Amniotic epithelial cell (primary cell): Measurements from ENCODE around the gene TDRD12.
A peak's percentile ranks its signal among the peaks of the same experiment; 100 is the strongest.
"Not testable (repeated sequence)": the region's sequence is repeated elsewhere in the genome, so short reads cannot be mapped to it uniquely, and the experiment has no call there.

Source experiments
- DNase-seq: peaks from one replicate; pipeline ENCODE4 v3.0.0-alpha.2; 2010; ENCODE audit warnings: low read depth

Gene TDRD12

DNA sequence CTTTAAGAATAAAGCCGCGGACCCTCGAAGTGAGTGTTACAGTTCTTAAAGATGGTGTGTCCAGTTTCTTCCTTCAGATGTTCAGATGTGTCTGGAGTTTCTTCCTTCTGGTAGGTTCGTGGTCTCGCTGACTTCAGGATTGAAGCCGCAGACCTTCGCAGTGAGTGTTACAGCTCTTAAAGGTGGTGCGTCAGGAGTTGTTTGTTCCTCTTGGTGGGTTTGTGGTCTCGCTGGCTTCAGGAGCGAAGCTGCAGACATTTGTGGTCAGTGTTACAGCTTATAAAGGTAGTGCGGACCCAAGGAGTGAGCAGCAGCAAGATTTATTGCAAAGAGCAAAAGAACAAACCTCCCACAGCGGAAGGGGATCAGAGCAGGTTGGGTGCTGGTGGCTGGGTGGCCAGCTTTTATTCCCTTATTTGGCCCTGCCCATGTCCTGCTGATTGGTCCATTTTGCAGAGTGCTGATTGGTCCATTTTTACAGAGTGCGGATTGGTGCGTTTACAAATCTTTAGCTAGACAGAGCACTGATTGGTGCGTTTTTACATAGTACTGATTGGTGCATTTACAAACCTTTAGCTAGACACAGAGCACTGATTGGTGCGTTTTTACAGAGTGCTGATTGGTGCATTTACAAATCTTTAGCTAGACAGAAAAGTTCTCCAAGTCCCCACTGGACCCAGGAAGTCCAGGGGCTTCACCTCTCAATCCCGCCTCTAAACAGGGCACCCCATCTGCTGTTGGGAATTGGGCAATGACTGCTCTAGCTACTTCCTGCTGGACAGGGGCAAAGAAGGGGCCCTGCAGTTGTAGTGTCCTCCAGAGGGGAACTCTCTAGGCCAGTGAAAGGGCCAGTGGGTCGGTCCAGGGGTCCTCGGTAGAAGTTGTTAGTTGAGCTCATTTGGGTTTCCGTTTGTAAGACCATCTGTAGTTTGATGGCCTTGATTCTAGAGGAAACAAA, 26.1 kb upstream of the TDRD12 start:
- not testable (repeated sequence) for DNase-seq

DNA sequence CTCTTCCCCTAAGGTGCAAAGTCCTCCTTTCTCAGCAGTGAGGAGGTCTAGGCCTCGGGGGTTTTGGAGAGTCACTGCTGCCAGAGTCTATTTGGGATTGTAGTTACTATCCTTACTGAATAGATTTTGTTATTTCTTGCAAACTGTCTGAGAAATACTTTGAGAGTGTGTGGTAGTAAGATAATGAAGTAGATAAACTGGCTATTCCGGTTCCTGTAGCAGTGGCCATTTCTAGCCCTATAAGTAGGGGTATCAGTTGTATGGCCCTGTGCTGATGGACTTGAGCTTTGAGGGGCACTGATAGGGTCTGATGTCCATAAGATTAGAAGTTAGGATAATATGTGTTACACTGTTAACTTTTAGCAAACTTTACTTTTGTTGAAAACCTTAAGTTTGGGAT, 25.3 kb upstream of the TDRD12 start:
- not testable (repeated sequence) for DNase-seq

GRCh38 chr19:32694851-32695250, 24.7 kb upstream of the TDRD12 start:
- DNase-seq = not testable (repeated sequence)

DNA sequence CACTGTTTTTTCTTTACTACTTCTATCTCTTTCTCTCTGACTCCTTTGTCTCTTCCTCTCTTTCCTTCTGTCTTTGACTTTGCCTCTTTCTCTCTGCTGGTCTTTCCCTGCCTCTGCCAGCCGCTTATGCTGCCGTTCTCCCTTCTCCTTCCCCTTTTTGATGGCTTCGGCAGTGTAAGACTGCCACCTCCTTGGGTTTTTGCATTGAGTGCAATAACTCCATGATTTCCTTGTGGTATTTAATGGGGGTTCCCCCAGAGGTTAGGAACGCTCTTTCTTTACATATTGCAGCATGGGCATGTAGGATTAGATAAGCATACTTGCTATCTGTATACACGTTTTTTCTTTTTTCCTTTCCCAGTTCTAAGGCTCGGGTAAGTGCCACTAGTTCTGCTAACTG, 24.1 kb upstream of the TDRD12 start:
- not testable (repeated sequence) for DNase-seq

- DNase-seq = not testable (repeated sequence)
Measured at GRCh38 chr19:32696771-32697170, 22.8 kb upstream of the TDRD12 start.

DNA sequence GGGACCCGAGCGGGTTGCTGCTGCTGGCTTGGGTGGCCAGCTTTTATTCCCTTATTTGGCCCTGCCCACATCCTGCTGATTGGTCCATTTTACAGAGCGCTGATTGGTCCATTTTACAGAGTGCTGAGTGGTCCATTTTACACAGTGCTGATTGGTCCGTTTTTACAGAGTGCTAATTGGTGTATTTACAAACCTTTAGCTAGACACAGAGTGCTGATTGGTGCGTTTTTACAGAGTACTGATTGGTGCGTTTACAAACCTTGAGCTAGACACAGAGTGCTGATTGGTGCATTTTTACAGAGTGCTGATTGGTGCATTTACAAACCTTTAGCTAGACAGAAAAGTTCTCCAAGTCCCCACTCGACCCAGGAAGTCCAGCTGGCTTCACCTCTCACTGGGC, 19.4 kb upstream of the TDRD12 start:
- not testable (repeated sequence) for DNase-seq

GRCh38 chr19:32702010-32702409, 17.6 kb upstream of the TDRD12 start:
- peak; percentile 58 for DNase-seq

- DNase-seq = not testable (repeated sequence)
Measured at GRCh38 chr19:32704006-32704405, 15.6 kb upstream of the TDRD12 start.

DNA sequence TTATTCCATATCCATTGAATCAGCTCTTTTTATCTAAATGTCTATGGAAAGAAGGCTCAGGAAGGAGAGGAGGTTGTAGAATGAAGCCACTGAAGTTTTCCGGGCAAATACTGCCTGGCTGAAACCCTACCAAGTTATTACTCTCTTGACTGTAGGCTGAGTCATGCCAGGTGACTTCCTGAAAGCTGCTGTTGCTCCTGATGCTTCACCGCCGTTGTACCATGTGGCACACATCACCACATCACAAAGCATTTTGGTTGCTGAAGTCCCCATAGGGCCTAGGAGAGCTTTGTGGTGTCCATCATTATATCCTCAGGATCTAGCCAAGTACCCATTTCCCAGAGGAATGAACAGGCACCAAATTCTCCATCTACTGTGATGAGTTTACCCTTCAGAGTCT, 11.1 kb upstream of the TDRD12 start:
- DNase-seq = no peak

GRCh38 chr19:32709032-32709431, 10.5 kb upstream of the TDRD12 start:
- no peak for DNase-seq

DNA sequence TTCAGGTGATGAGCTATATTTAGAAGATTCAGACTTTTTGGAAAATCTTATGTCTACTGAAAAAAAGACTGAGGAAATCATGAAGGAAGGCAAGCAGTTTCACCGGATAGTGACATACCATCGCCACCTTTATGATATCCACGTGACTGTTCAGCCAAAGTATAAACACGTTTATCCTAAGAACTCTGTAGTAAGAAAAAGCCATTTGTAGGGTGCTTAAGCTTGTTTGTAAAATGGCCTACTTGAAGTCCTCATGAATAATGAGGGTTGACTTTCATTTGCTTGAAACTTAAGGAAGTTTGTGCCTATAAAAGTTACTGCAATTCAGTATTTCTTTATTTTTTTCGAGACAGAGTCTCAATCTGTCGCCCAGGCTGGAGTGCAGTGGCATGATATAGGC, 7.8 kb upstream of the TDRD12 start:
- DNase-seq = no peak

GRCh38 chr19:32716203-32716602, 3.4 kb upstream of the TDRD12 start:
- not testable (repeated sequence) for DNase-seq

DNA sequence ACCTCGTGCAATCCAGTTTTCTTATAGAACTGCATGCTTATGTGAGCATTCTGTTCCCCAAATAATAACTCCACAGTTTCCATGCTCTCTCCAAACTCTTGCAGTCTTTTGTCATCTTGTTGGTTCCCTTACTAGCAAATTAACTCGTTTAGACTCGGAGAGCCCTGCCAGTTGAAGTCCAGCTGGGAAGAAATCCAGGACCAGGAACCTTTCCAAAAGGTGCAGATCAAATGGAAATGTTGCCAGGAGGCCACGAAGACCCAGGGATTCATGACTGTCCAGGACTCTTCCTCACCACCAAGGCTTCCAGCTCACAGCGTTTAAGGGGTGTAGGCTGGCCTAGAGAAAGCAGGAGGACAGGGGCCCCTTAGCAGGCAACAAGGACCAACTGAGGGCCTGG, 2.1 kb upstream of the TDRD12 start:
- no peak for DNase-seq

DNA sequence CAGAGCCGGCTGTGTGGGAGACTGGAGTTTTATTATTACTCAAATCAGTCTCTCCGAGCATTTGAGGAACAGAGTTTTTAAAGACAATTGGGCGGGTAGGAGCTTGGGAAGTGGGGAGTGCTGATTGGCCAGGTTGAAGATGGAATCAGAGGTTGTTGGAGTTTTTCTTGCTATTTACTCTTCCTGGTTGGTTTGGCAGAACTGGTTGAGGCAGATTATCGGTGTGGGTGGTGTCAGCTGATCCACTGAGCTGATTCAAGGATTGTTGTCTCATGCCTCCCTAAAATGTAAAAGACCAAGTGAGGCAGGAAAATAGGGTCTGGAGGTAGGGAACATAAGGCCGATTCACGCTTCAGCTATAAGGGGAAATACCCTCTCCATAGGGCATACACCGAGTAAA, 1.3 kb upstream of the TDRD12 start:
- no peak for DNase-seq

GRCh38 chr19:32720216-32720935, 809 bp downstream of the TDRD12 start:
- DNase-seq = no peak

GRCh38 chr19:32720936-32721250, 1.3 kb downstream of the TDRD12 start:
- DNase-seq = no peak

DNA sequence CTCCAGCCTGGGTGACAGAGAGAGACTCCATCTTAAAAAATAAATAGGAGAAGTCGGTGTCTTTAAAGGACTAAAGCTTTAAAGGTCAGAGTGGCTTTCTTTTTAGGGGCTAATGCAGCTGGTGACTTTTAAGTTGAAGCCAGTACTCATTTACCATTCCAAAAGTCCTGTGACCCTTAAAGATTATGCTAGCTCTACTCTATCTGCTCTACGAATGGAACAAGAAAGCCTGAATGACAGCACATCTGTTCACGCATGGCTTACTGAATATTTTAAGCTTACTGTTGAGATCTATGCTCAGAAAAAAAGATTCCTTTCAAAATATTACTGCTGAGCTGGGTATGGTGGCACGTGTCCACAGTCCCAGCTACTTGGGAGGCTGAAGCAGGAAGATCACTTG, 16.4 kb downstream of the TDRD12 start:
- no peak for DNase-seq

- DNase-seq = no peak
Measured at GRCh38 chr19:32743021-32743420, 23.5 kb downstream of the TDRD12 start.

GRCh38 chr19:32743447-32743846, 23.9 kb downstream of the TDRD12 start:
- DNase-seq = no peak

DNA sequence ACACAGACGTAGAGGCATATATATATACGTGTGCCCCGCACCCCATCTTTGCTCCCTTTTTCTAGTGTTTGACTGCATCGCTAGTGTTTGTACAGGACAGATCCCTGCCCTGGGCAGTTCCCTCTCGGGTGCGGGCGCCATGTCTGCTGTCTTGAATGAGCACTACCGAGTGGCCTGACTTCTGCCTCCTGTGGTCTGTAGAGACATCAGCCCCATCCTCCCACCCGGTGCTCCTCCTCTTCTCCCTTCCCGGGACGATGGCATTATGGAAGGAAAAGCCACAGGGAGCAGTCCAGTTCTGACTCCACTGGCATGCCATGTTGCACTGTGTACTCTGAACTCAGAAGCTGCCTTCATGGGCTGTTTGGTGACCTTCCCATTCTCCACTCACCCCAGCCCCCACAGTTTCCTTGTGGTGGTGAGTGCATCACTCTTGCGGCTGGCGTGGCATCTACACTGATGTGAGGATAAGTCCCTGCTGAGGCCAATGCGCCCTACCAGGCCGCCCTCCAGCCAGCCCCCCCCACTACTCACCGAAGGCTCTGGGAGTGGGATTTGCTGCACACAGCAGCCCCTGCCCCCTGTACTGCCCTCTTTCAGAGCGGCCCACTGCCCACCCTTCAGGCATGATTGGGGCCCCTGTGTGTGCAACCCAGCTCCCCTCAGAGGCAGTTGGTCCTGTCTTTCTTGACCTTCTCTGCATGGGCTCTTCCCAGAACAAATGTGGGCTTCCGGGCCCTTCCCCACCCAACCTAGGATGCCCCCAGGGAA, 25.2 kb downstream of the TDRD12 start:
- no peak for DNase-seq

- peak; percentile 21 for DNase-seq
Measured at GRCh38 chr19:32745594-32746251, 26.2 kb downstream of the TDRD12 start.

DNA sequence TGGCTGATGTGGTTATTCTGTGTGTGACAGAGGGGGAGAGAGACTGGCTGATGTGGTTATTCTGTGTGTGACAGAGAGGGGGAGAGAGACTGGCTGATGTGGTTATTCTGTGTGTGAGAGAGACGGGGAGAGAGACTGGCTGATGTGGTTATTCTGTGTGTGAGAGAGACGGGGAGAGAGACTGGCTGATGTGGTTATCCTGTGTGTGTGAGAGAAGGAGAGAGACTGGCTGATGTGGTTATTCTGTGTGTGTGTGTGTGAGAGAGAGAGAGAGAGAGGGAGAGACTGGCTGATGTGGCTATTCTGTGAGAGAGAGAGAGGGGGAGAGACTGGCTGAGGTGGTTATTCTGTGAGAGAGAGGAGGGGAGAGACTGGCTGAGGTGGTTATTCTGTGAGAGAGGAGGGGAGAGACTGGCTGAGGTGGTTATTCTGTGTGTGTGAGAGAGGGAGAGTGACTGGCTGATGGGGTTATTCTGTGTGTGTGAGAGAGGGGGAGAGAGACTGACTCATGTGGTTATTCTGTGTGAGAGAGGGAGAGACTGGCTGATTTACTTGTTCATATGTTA, 27.1 kb downstream of the TDRD12 start:
- peak; percentile 42 for DNase-seq
